ENCODE measurements around the gene ZC3H7B. TPM values are rescaled to one million over a fixed set of nuclear protein-coding genes. Genes with fewer than 3 reads are reported as not detected.
"Not testable (repeated sequence)": the region's sequence is repeated elsewhere in the genome, so short reads cannot be mapped to it uniquely, and the experiment has no call there.

ZC3H7B gene
- total RNA-seq, 1 experiment from 2014 or later = 60.6 TPM

GRCh38 chr22:41290262-41291221 is 10.8 kb upstream of the ZC3H7B start:
- BruUV-seq (replicated peaks) = no TSS peak
- H3K9me3 ChIP-seq = no peaks in the 10 kb centered on the region
- Mint-ChIP-seq H3K36me3 (ENCODE audit: insufficient read depth, unreplicated experiment) (peaks cover 20% of the 10 kb centered on the region), H3K9me3 (ENCODE audit: unreplicated experiment) (no peaks in the 10 kb centered on the region), H3K27ac (ENCODE audit: unreplicated experiment) (peak overlapping the region; percentile 92), H3K4me1 (ENCODE audit: low read depth, unreplicated experiment) (peaks cover 26% of the 10 kb centered on the region), H3K4me3 (ENCODE audit: unreplicated experiment) (peak overlapping the region; percentile 28), H3K27me3 (ENCODE audit: insufficient read depth, unreplicated experiment) (no peaks in the 10 kb centered on the region)
- H3K27me3 ChIP-seq (replicated peaks; ENCODE audit: control insufficient read depth, insufficient read depth, low read length) = no peaks in the 10 kb centered on the region
- intact Hi-C loops (cut with micrococcal nuclease; ENCODE audit: unreplicated experiment) = no loop called here
- H3K4me3 ChIP-seq (ENCODE audit: low read depth, low read length) = no peak overlapping the region
- POLR2A ChIA-PET = no interaction called here
- H3K4me1 ChIP-seq = peaks cover 37% of the 10 kb centered on the region
- peak; percentile 58 to 65 for DNase-seq
- CTCF ChIA-PET = no interaction called here
- H3K36me3 ChIP-seq (ENCODE audit: control insufficient read depth, insufficient read depth, low read length) = no peaks in the 10 kb centered on the region
- TF ChIP-seq, protein P1, sequence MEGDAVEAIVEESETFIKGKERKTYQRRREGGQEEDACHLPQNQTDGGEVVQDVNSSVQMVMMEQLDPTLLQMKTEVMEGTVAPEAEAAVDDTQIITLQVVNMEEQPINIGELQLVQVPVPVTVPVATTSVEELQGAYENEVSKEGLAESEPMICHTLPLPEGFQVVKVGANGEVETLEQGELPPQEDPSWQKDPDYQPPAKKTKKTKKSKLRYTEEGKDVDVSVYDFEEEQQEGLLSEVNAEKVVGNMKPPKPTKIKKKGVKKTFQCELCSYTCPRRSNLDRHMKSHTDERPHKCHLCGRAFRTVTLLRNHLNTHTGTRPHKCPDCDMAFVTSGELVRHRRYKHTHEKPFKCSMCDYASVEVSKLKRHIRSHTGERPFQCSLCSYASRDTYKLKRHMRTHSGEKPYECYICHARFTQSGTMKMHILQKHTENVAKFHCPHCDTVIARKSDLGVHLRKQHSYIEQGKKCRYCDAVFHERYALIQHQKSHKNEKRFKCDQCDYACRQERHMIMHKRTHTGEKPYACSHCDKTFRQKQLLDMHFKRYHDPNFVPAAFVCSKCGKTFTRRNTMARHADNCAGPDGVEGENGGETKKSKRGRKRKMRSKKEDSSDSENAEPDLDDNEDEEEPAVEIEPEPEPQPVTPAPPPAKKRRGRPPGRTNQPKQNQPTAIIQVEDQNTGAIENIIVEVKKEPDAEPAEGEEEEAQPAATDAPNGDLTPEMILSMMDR (IDR thresholded peaks at IDR 0.05; ENCODE audit: insufficient read depth in 1 of 2, low read depth in 1 of 2, low read length in 1 of 2, severe bottlenecking in 1 of 2, unreplicated experiment in 1 of 2) = no peak

- POLR2A ChIA-PET; DNase-seq; H3K36me3 ChIP-seq (ENCODE audit: control insufficient read depth, insufficient read depth, low read length); H3K27me3 ChIP-seq (replicated peaks; ENCODE audit: control insufficient read depth, insufficient read depth, low read length); H3K27me3 Mint-ChIP-seq (ENCODE audit: insufficient read depth, unreplicated experiment); intact Hi-C loops (cut with micrococcal nuclease; ENCODE audit: unreplicated experiment); BruUV-seq (replicated peaks); H3K27ac Mint-ChIP-seq (ENCODE audit: unreplicated experiment); H3K4me3 ChIP-seq (ENCODE audit: low read depth, low read length); H3K4me3 Mint-ChIP-seq (ENCODE audit: unreplicated experiment); H3K9me3 ChIP-seq; H3K36me3 Mint-ChIP-seq (ENCODE audit: insufficient read depth, unreplicated experiment); CTCF ChIA-PET; H3K9me3 Mint-ChIP-seq (ENCODE audit: unreplicated experiment): not testable (repeated sequence)
- H3K4me1 Mint-ChIP-seq (ENCODE audit: low read depth, unreplicated experiment) = peaks cover 12% of the 10 kb centered on the region
- H3K4me1 ChIP-seq = peaks cover 13% of the 10 kb centered on the region
Measured at GRCh38 chr22:41294816-41295215, 6.5 kb upstream of the ZC3H7B start.

DNA sequence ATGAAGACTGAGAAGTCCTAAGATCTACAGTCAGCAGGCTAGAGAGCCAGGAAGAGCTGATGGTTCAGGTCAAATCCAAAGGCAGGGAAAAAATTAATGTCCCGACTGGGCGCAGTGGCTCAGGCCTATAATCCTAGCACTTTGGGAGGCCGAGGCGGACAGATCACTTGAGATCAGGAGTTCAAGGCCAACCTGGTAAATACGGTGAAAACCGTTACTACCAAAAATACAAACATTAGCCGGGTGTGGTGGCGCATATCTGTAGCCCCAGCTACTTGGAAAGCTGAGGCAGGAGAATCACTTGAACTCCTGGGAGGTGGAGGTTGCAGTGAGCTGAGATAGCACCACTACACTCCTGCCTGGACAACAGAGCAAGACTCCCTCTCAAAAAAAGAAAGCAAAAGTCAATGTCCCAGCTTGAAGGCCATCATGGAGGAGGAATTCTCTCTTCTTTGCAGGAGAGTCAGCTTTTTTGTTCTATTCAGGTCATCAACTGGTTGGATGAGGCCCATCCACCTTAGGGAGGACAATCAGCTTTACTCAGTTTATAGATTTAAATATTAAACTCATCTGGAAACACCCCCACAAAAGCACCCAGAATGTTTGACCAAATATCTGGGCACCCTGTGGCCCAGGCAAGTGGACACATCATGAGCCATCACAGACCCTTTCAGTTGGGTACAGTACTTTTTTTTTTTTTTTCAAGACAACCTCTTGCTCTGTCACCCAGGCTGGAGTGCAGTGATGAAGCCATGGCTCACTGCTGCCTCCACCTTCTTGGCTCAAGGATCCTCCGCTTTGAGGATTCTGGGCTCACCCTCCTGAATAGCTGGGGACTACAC is 4.3 kb upstream of the ZC3H7B start:
- Mint-ChIP-seq H3K4me1 (ENCODE audit: low read depth, unreplicated experiment) (peaks cover 6% of the 10 kb centered on the region), H3K27me3 (ENCODE audit: insufficient read depth, unreplicated experiment) (no peaks in the 10 kb centered on the region), H3K9me3 (ENCODE audit: unreplicated experiment) (no peaks in the 10 kb centered on the region), H3K4me3 (ENCODE audit: unreplicated experiment) (no peak overlapping the region), H3K36me3 (ENCODE audit: insufficient read depth, unreplicated experiment) (no peaks in the 10 kb centered on the region), H3K27ac (ENCODE audit: unreplicated experiment) (no peak overlapping the region)
- no TSS peak for BruUV-seq (replicated peaks)
- intact Hi-C loops (cut with micrococcal nuclease; ENCODE audit: unreplicated experiment) = no loop called here
- ChIA-PET POLR2A (interaction anchor here (0.6 to 0.7 kb wide), 2 partner anchors 84 to 273 kb away, joined by 3 to 6 read pairs; no protein-coding TSS in a partner anchor), CTCF (interaction anchor here (0.7 kb wide), 1 partner anchor 1632 kb away, joined by 4 read pairs; no protein-coding TSS in a partner anchor)
- peaks cover 6% of the 10 kb centered on the region for H3K4me1 ChIP-seq
- DNase-seq = no peak
- no peak overlapping the region for H3K4me3 ChIP-seq (ENCODE audit: low read depth, low read length)
- no peaks in the 10 kb centered on the region for H3K9me3 ChIP-seq
- H3K36me3 ChIP-seq (ENCODE audit: control insufficient read depth, insufficient read depth, low read length) = no peaks in the 10 kb centered on the region
- TF ChIP-seq, protein P1 (IDR thresholded peaks at IDR 0.05; ENCODE audit: insufficient read depth in 1 of 2, low read depth in 1 of 2, low read length in 1 of 2, severe bottlenecking in 1 of 2, unreplicated experiment in 1 of 2) = no peak
- H3K27me3 ChIP-seq (replicated peaks; ENCODE audit: control insufficient read depth, insufficient read depth, low read length) = no peaks in the 10 kb centered on the region
